ENCODE results near the gene ITIH4. TPM values are rescaled to one million over a fixed set of nuclear protein-coding genes. Genes with fewer than 3 reads are reported as not detected.

The ITIH4 gene
- total RNA-seq, 1 experiment from 2014 or later = 2.4 TPM

GRCh38 chr3:52775877-52776276 lies 54.6 kb downstream of the ITIH4 start:
- Mint-ChIP-seq H3K27me3 (ENCODE audit: low read depth) (no peaks in the 10 kb centered on the region), H3K27ac (no peak overlapping the region), H3K4me3 (no peak overlapping the region), H3K36me3 (no peaks in the 10 kb centered on the region), H3K9me3 (no peaks in the 10 kb centered on the region), H3K4me1 (no peaks in the 10 kb centered on the region)
- ATAC-seq (no peak), DNase-seq (ENCODE audit: low spot score) (no peak)
- ChIA-PET POLR2A (no interaction called here), CTCF (interaction anchor here (1.8 to 2.1 kb wide), 2 partner anchors 17 to 45 kb away, joined by 6 to 13 read pairs; no protein-coding TSS in a partner anchor)
- TF ChIP-seq MAX (CRISPR knock-in tag; IDR thresholded peaks at IDR 0.05) (no peak), GABPB1 (CRISPR knock-in tag; IDR thresholded peaks at IDR 0.05) (no peak), HMGXB4 (CRISPR knock-in tag; IDR thresholded peaks at IDR 0.05) (no peak), USF1 (CRISPR knock-in tag; IDR thresholded peaks at IDR 0.05) (no peak), MXD4 (CRISPR knock-in tag; IDR thresholded peaks at IDR 0.05; ENCODE audit: borderline replicate concordance) (no peak), SOX15 (CRISPR knock-in tag; IDR thresholded peaks at IDR 0.05) (no peak), PRDM15 (CRISPR knock-in tag; IDR thresholded peaks at IDR 0.05) (no peak), E2F1 (CRISPR knock-in tag; IDR thresholded peaks at IDR 0.05) (no peak), NR2C2 (CRISPR knock-in tag; IDR thresholded peaks at IDR 0.05) (no peak), ATF1 (CRISPR knock-in tag; IDR thresholded peaks at IDR 0.05) (no peak), NFATC4 (CRISPR knock-in tag; IDR thresholded peaks at IDR 0.05) (no peak), AFF4 (CRISPR knock-in tag; IDR thresholded peaks at IDR 0.05; ENCODE audit: borderline replicate concordance) (no peak), ZNF532 (CRISPR knock-in tag; IDR thresholded peaks at IDR 0.05; ENCODE audit: borderline replicate concordance) (no peak), ERG (CRISPR knock-in tag; IDR thresholded peaks at IDR 0.05) (no peak), NFE2L1 (CRISPR knock-in tag; IDR thresholded peaks at IDR 0.05) (no peak), ATF6 (CRISPR knock-in tag; IDR thresholded peaks at IDR 0.05) (no peak), KAT7 (CRISPR knock-in tag; IDR thresholded peaks at IDR 0.05; ENCODE audit: borderline replicate concordance) (no peak), ZBTB21 (CRISPR knock-in tag; IDR thresholded peaks at IDR 0.05; ENCODE audit: borderline replicate concordance) (no peak), GTF2I (CRISPR knock-in tag; conservative IDR thresholded peaks at IDR 0.05) (no peak)
